KBM-7 (cell line): ENCODE measurements around the gene EEF1AKMT3.

Experiments used
- DNase-seq: peaks from one replicate; pipeline ENCODE4 v3.0.0-alpha.2; 2015
- in situ Hi-C: fragments of 300-500 bp; cut with MboI; formaldehyde crosslinking; loops from 2 replicates; pipeline ENCODE4 v1.14.3; 2020; ENCODE audit warnings: low sequenced_read_pairs, low pct_unique_long_range_greater_than_20kb, mixed read lengths

EEF1AKMT3 gene

GRCh38 chr12:57823908-57824640 is 51.7 kb downstream of the EEF1AKMT3 start:
- DNase-seq = no peak
- in situ Hi-C loops = no loop called here

GRCh38 chr12:57825451-57825850 is 53.0 kb downstream of the EEF1AKMT3 start:
- DNase-seq = no peak
- in situ Hi-C loops = no loop called here

- no peak for DNase-seq
- in situ Hi-C loops = no loop called here
These were observed 54.0 kb downstream of the EEF1AKMT3 start for GRCh38 chr12:57826400-57826799.

GRCh38 chr12:57826966-57827365 is 54.6 kb downstream of the EEF1AKMT3 start:
- in situ Hi-C loops = no loop called here
- DNase-seq = no peak

- in situ Hi-C loops = no loop called here
- DNase-seq = peak; percentile 51
These were observed 56.8 kb downstream of the EEF1AKMT3 start for GRCh38 chr12:57829025-57829777.

GRCh38 chr12:57830393-57830792 is 58.0 kb downstream of the EEF1AKMT3 start:
- no peak for DNase-seq
- in situ Hi-C loops = no loop called here
